HG03025 (cell line): ENCODE results near the gene CDK17.
"Not testable (repeated sequence)": the region's sequence is repeated elsewhere in the genome, so short reads cannot be mapped to it uniquely, and the experiment has no call there.

ENCODE experiments used
- ATAC-seq: cut with Tn5 transposase; IDR thresholded peaks from one replicate; pipeline ENCODE4 v1.9.1; 2021; ENCODE audit warnings: mild to moderate bottlenecking, moderate library complexity; ENCODE audit not compliant: unreplicated experiment, low FRiP score

CDK17 gene

DNA sequence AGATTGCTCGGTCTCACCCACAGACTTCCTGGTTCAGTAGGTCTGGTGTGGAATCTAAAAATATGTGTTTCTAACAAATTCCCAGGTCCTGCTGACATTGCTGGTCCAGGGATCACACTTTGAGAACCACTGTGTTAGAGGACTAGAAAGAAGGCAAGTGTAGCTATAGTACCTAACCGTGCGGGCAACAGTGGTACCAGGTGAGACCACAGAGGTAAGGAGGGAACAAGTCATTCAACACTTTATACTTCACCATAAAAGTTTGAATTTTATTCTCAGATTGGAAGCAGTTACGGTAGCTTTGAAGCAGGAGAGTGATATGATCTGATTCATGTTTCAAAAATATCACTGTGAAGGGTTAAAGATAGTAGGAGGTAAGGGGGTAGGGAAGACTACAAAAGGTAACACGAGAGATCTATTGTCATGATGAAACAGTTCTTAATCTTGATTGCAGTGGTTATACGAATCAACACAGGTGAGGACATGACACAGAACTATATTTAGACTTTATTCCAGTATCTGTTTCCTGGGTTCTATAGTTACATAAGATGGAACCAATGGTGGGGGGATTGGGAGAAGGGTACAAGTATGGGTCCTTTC lies 73.5 kb downstream of the CDK17 start:
- ATAC-seq: no peak

DNA sequence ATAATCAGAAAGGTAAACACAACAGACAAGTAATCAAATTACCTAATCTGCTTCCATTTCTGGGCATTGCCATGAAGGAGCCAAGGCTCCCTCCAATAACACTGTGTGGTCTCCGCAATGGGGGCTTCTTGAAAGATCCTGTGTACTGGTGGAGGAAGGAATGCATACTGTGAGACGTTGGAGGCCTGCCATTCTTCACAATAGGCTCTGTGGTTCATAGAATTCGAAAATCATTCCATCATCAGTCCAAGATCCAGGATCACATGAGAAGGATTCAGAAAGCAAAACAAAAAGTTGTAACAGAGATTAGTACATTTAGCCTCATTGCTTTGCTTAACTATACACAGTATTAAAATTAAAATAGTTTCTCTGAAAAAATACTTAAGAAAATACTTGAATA lies 76.3 kb downstream of the CDK17 start:
- ATAC-seq: no peak

DNA sequence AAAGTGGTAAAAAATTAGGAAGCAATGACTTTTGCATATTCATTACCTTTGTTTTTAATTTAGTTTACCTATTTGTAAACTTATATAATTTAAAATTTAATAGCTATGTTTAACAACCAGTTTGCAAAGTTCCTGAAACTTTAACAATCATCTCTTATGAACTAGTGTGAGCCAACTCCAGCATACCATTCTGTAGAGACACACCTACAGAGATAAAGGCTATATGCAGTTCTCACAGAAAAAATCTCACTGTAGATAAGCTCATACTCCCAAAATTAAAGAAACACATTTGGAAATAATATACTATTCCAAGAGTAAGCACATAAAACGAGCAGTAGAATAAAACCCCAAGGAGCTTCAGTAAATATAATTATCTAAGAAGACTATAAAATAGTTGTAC lies 77.5 kb downstream of the CDK17 start:
- ATAC-seq: no peak

DNA sequence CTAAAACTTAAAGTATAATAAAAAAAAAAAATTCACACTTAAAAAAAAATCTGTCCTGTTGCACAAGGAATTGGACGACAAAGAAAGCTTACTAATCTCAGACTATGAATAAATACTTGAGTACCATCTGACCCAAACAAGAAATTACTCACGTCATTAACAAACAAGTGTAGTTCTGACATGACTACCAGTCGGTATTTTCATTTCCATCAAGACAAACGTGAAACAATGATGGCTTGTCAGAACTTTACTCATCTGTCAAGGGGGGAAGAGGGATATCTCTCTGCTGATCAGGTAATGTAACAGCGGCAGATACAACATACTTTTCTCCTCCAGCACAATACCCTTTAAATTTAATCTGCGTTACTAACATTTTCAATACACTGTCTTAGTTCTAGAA lies 78.3 kb downstream of the CDK17 start:
- ATAC-seq: no peak

DNA sequence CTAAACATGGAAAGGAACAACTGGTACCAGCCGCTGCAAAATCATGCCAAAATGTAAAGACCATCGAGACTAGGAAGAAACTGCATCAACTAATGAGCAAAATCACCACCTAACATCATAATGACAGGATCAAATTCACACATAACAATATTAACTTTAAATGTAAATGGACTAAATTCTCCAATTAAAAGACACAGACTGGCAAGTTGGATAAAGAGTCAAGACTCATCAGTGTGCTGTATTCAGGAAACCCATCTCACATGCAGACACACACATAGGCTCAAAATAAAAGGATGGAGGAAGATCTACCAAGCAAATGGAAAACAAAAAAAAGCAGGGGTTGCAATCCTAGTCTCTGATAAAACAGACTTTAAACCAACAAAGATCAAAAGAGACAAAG lies 82.4 kb downstream of the CDK17 start:
- ATAC-seq: not testable (repeated sequence)

DNA sequence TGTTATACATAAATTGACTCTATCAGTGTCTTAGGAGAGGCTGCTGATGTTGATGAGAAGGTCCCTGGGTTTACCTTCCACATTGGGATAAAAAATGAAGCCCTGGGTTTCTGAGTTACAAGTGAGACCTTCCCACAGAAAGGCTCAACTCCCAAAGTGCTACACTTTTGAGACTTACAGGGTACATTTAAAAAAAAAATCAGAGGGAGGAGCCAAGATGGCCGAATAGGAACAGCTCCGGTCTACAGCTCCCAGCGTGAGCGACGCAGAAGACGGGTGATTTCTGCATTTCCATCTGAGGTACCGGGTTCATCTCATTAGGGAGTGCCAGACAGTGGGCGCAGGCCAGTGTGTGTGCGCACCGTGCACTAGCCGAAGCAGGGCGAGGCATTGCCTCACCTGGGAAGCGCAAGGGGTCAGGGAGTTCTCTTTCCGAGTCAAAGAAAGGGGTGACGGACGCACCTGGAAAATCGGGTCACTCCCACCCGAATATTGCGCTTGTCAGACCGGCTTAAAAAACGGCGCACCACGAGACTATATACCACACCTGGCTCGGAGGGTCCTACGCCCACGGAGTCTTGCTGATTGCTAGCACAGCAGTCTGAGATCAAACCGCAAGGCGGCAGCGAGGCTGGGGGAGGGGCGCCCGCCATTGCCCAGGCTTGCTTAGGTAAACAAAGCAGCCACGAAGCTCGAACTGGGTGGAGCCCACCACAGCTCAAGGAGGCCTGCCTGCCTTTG lies 84.3 kb downstream of the CDK17 start:
- ATAC-seq: not testable (repeated sequence)

DNA sequence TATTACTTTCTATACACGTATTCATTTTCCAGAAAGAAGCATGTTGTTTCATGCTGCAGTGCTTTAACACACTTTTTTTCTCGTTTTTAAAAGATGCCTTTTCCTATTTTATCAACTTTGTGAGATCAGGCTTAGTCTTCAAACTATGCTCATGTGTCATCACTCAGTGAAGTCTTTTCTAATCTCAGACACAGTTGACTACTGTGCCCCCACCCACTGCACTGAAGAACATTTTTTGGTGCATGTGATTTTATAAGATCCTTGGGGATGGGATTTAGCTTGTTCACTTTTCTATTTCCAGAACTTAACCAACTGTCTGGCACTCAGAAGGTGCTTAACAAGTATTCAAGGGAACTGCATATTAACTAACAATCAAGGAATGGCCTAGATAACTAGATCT lies 85.5 kb downstream of the CDK17 start:
- no peak for ATAC-seq

DNA sequence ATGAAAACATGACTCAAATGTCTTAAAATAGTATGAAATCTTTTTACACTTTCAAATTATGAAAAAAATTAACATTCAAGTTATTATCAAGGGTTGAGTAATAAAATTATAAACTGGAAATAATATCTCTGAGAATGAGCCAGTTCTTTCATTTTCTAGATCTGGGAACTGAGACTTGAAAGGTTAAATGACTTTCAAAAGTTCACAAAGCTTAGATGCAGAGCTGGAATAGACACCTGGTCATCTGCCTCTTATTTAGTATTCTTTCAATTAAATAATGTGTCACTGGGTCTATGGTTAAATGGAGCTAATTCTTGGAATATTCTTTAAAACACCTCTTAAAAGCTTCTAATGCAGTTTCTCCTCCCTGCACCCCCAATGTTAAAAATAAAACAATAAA lies 86.6 kb downstream of the CDK17 start:
- ATAC-seq: no peak

DNA sequence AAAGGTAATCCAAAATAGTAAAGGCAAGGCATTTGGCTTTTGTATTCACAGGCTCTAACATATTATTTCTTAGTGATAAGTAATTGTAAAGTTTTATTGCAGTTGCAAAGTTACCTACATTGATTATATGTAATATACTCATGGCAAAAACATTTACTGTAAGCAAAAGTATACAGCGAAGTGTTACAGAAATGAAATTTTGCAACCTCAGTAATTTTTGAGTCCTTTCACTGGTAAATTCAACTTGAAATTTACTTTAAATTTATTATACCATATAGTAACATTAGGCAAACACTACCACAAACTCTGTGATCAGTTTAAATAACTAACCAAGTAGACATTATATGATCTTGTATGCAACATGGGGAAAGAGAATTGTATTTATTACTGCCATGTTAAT lies 89.0 kb downstream of the CDK17 start:
- no peak for ATAC-seq

DNA sequence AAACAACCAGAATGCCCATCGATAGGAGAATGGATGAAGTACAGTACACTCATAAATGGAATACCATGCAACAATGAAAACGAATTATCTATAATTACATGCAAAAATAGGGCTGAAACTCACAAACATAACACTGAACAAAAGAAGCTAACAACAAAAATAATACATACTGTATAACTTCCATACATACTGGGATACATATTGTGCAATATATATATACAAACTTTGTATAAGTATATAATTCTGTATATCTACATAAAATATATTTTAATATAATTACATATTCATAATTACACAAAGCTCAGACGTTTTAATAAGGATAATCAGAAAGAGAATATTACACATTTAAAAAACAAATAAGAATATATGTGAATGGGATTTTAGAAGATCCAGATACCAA lies 90.2 kb downstream of the CDK17 start:
- ATAC-seq: no peak

DNA sequence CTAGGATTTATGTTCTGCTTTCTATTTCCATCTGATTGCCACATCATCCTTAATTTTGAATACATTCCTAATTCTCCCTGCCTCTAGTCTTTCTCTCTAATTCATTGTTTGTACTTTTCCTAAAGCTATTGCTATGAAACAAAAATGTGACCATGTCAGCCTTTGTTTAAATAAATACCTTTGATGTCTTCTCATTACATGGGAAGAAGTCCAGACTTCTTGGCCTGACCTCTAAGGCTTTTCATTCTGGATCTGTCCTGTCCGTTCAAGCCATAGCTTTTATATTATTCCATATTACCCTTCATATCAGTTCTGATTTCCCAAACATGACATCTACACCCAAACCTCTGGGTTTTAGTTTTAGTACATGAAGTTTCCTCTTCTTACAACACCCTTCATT lies 91.4 kb downstream of the CDK17 start:
- no peak for ATAC-seq

DNA sequence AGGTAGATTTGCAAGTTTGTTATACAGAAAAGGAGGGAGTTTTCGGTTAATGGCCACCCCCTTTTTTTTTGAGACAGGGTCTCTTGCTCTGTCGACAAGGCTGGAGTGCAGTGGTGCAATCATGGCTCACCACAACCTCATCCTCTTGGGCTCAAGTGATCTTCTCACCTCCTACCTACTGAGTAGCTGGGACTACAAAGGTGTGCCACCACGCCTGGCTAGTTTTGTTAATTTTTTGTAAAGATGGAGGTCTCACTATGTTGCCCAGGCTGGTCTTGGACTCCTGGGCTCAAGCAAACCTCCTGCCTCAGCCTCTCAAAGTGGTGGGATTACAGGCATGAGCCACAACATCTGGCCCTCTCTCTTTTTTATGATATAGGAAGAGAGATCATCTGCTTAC lies 94.6 kb downstream of the CDK17 start:
- ATAC-seq: no peak

DNA sequence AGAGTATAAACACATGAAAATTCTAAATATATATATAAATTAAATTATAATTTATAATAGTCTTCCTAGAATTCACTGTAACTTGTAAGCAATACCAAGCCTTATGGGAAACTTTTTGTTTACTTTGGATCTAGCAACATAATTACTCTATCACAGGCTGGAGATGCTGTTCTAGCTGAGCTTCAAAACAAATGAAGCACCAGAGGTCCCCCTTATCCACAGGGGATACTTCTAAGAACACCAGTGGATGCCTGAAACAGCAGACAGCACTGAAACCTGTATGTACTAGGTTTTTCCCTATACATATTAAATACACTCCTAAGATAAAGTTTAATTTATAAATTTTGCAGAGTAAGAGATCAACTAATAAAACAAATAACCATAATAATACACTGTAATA lies 96.6 kb downstream of the CDK17 start:
- ATAC-seq: no peak

DNA sequence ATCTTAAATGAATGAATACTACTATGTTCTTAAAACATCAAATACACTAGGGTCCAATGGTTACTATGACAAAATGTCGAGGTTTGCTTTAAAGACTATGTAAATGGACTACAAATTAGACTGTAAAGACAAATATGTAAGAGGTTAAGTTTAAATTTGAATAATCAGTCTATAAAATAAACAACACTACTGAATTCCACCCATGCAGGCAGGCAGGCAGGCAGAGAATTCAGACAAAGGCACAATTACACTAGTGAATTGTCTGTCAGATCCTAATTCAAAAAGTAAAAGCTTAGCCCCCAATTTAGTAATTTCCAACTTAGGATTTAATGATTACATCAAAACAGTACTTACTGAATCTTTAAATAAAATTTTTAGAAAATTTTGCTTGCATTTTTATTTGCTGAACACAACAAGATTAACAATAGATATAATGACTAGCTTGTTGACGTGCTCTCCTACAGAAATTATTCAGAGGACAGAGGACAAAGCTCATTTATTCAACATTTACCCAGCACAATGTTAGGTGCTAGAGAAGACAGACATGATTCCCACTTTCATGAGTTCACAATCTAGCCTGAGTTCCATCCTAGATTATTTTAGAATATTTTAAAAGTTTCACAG lies 97.4 kb downstream of the CDK17 start:
- ATAC-seq: no peak

DNA sequence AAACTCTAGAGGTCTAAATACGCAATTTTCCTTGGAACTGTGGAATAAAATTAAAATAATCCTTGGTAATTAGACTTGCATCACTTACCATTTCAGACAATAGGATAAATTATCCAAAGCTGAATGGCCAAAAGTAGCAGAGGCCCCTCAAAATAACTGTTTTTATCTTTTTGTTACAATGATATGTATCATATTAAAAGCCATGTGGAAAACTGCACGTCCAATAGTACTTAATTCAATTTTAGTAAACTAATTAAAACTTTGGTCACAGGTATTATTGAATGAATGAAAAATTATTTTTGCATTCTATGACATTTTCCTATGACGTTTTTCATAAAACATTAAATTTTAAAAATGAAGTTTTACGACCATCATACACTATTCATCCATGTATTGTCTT lies 98.5 kb downstream of the CDK17 start:
- no peak for ATAC-seq

DNA sequence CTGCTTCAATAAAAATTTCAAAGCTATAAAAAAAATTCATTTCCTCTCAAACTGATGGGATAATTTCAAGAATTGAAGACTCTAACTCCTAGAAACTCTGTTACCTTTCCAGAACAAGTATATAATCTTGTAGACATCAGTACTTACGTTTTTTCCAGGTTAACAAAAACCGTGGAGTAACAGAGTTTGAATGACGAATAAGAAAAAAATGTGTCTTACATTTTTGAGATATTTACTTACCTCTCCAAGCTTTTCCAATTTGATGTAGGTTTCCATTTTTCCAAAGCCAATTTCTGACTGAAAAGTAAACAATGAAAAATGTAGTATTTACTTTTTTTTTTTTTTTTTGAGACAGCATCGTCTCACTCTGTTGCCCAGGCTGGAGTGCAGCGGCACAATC lies 100.2 kb downstream of the CDK17 start:
- ATAC-seq: no peak

DNA sequence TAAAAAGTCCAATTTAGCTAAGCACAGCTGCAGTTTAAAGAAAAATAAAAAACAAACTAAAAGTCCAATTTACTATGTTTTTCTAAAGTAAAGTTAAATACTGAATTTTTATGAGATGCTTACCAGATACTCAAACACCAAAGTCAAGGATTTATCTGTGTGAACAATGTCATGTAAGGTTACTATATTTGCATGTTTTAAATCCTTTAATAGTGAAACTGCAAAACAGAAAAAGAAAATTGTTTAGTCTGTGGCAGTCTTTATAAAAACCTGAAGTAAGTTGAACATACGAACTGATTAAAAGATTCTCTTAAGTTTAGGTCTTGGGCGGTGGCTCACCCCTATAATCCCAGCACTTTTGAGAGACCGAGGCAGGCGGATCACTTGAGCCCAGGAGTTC lies 102.7 kb downstream of the CDK17 start:
- ATAC-seq: no peak

DNA sequence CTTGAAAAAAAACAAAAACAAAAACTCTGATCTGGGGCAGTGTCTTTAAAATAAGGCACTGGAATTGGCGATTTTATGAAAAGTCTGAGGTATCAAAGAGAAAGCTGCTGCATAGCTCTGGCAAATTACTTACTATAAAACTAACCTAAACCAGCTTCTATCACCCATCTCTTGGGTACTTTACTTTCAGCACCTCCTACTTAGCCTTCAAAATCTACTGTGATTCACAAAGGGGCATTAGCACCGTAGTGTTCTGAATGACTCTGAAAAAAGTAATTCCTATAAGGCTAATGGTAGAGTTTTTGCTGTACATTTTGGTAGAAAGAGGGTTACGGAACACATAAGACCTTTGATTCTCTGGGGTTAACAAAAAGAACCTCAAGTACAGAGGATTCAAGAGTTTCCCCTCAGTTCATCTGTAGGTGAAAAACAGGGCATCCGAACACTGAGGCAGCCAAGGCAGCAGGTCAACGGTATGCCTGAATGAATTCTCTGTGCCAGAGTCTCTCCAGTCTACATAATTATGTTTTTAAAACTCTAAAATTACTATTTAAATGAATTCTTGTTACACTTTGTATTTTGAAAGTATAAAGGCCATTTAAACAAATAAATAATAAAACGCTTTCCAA lies 104.6 kb downstream of the CDK17 start:
- ATAC-seq: no peak

DNA sequence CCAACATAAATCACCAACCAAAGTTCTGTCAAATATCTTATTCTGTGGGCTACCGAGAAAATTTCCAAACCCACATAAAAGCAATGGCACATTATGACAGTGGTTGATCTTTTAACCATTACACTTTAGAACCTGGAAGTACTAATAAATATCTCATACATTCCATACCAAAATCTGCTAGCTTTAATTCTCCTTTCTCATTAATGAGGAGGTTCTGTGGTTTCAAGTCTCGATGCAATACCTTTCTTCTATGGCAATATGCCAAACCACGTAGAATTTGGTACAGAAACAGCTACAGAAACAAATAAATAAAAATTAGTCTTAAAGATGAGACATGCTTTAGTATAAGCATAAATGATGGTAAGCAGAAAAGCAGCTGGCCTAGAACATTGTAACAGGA lies 105.4 kb downstream of the CDK17 start:
- no peak for ATAC-seq

DNA sequence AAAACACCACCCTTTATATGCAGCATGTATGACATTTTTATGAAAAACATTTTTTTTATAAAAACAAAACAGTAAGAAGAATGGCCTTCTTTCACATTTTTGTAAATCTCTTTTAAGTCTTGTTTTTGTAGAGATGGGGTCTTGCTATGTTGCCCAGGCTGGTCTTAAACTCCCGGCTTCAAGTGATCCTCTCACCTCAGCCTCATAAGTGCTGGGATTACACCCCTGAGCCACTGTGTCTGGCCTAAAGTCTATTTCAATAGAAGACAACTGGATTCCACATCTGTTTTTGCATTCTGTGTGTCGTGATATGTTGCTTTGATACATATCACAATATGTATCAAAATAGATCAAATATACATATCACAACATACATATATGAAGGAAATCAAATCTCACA lies 107.1 kb downstream of the CDK17 start:
- no peak for ATAC-seq

DNA sequence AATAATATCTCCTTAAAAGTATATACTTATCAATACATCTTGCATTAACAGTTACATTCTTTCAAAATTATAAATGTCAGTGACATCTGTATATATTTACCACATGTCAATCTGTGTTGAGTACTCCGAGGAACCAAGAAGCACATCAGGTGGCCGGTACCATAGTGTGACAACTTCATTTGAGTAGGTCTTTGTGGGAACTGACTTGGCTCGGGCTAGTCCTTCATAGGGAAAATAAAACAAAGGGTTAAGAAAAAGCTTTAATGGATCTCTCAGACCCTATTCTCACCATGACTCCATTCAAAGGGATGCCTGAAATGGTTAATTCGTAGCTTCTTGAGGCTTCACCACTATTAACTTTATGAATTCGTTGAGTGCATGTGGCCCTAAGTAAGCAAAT lies 111.2 kb downstream of the CDK17 start:
- ATAC-seq: no peak

DNA sequence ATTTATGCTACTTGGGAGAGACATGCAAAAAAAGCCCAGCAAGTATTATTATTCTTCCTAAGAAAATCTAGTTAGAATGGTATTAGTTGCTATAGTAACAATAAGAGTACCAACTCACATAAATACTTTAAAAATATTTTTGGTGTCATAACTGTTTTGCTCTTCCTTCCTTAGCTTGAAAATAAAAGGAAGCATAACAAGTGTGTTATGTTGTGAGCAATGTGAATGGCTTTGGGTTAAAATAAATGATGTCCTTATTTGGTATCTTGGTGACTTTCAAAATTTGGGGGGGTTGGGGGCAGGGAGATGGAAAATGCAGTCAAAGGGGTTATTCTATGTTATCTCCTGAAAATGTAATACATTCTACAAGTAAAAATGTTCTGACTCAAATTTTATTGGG lies 115.1 kb downstream of the CDK17 start:
- no peak for ATAC-seq
